ENCODE results near the gene TFF2. TPM values are rescaled to one million over a fixed set of nuclear protein-coding genes. Genes with fewer than 3 reads are reported as not detected.

TFF2 gene
- total and polyA plus RNA-seq, 7 donors = not detected

- no peak for DNase-seq
- Histone ChIP-seq H3K27me3 (ENCODE audit: insufficient read depth in 3 of 3, low read length in 2 of 3) (peaks cover 0 to 42% (median 6%) of the 10 kb centered on the region in 3 donors), H3K36me3 (ENCODE audit: insufficient read depth in 1 of 2, low read depth in 1 of 2) (no peaks in the 10 kb centered on the region), H3K4me3 (no peak overlapping the region), H3K27ac (no peak overlapping the region), H3K9me3 (no peaks in the 10 kb centered on the region), H3K4me1 (no peaks in the 10 kb centered on the region)
- ATAC-seq = no peak
- no peak for TF ChIP-seq CTCF (IDR thresholded peaks at IDR 0.05)
- 79 to 81% (median 80%) methylated on average over 15 to 16 of the region's 16 CpGs for WGBS, 3 donors
- intact Hi-C loops (cut with DNase I) = no loop called here
Observed at GRCh38 chr21:42373908-42374455, 23.2 kb upstream of the TFF2 start.

GRCh38 chr21:42373196-42373907 lies 22.6 kb upstream of the TFF2 start:
- Histone ChIP-seq H3K4me3 (no peak overlapping the region), H3K4me1 (no peaks in the 10 kb centered on the region), H3K36me3 (ENCODE audit: insufficient read depth in 1 of 2, low read depth in 1 of 2) (no peaks in the 10 kb centered on the region), H3K27me3 (ENCODE audit: insufficient read depth in 3 of 3, low read length in 2 of 3) (peaks cover 0 to 42% (median 6%) of the 10 kb centered on the region in 3 donors), H3K27ac (no peak overlapping the region), H3K9me3 (no peaks in the 10 kb centered on the region)
- ATAC-seq = no peak
- intact Hi-C loops (cut with DNase I) = no loop called here
- DNase-seq = no peak
- TF ChIP-seq CTCF (IDR thresholded peaks at IDR 0.05) = no peak
- WGBS, 3 donors = 71 to 75% (median 71%) methylated on average over 25 of the region's 25 CpGs

DNA sequence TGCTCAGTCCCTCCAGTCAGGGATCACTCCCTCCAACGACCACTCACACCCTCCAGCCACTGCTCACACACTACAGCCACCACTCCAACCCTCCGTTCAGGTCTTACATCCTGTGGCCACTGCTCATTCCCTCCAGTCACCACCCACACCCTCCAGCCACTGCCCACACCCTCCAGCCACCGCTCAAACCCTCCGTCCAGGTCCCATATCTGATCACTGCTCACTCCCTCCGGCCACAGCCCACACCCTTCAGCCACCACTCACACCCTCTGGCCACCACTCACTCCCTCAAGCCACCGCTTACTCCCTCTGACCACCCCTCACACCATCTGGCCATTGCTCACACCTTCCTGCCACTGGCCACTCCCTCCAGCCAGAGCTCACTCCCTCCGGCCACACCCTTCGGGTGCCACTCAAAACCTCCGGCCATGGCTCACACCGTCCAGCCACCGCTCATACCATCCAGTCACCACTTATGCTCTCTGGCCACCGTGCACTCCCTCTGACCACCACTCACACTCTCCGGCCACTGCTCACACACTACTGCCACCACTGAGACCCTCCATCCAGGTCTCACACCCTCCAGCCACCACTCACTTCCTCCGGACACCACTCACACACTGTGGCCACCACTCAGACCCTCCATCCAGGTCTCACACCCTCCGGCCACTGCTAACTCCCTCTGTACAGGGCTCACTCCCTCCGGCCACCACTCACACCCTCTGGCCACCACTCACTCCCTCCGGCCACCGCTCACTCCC lies 20.3 kb upstream of the TFF2 start:
- WGBS, 3 donors = 74 to 78% (median 76%) methylated on average over 18 of the region's 18 CpGs
- H3K27me3 ChIP-seq (ENCODE audit: insufficient read depth in 3 of 3, low read length in 2 of 3) = peaks cover 0 to 29% (median 3%) of the 10 kb centered on the region in 3 donors
- intact Hi-C loops (cut with DNase I) = no loop called here

DNA sequence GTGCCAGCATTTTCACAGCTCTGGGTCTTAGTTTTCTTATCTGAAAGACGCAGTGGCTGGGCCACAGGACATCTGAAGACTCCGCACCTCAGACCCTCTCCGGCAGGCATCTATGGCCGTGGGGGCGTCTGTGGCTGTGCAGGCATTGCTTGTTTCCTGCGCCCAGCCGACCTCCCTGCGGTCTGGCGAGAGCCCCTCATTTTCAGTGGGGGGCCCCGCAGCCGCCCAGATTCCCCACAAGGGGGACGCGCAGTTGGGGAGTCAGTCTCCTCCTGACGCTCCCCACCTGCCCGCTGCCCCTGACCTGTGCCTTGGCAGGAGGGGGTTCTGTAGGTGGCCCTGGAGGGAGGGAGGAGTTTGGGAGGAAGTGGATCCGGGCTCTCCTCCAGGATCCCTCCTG lies 19.0 kb upstream of the TFF2 start:
- H3K27ac ChIP-seq = no peak overlapping the region
- H3K9me3 ChIP-seq = no peaks in the 10 kb centered on the region
- no peaks in the 10 kb centered on the region for H3K4me1 ChIP-seq
- no peak for ATAC-seq
- whole genome bisulfite sequencing, 3 donors = 70 to 78% (median 75%) methylated on average over 16 of the region's 16 CpGs
- no peaks in the 10 kb centered on the region for H3K36me3 ChIP-seq (ENCODE audit: insufficient read depth in 1 of 2, low read depth in 1 of 2)
- TF ChIP-seq CTCF (IDR thresholded peaks at IDR 0.05) = no peak
- intact Hi-C loops (cut with DNase I) = no loop called here
- H3K27me3 ChIP-seq (ENCODE audit: insufficient read depth in 3 of 3, low read length in 2 of 3) = peaks cover 0 to 18% (median 0%) of the 10 kb centered on the region in 3 donors
- DNase-seq = no peak
- no peak overlapping the region for H3K4me3 ChIP-seq

More for the DNA sequence above, 20.3 kb upstream of the TFF2 start:
- ATAC-seq = no peak
- no peak for DNase-seq
- Histone ChIP-seq H3K27ac (no peak overlapping the region), H3K9me3 (no peaks in the 10 kb centered on the region), H3K36me3 (ENCODE audit: insufficient read depth in 1 of 2, low read depth in 1 of 2) (no peaks in the 10 kb centered on the region), H3K4me3 (no peak overlapping the region), H3K4me1 (no peaks in the 10 kb centered on the region)
- no peak for TF ChIP-seq CTCF (IDR thresholded peaks at IDR 0.05)

All from psoas muscle (tissue), 8 donors.